NCI-H146 (cell line): Measurements from ENCODE around the gene PIM2.

Experiments used
- DNase-seq: peaks from one replicate; lab custom pipeline; 2025; lab: John Stamatoyannopoulos, UW

The PIM2 gene

DNA sequence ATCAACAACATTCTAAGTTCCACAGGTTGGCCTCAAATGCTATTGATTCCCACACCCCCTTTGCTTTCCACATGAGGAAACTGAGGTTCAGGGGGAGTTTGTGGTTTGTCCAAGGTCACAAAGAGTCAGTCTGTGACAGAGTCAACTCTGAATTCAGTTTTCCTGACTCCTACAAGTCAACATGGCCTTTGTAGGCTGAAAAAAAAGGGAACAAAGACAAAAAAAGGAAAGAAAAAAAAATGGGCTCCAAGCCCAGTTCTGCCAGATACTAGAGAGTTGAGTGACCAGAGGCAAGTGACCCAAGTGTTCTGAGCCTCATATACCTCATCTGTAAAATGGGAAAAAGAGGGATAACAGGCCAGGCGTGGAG lies 16.5 kb upstream of the PIM2 start:
- no peak for DNase-seq

DNA sequence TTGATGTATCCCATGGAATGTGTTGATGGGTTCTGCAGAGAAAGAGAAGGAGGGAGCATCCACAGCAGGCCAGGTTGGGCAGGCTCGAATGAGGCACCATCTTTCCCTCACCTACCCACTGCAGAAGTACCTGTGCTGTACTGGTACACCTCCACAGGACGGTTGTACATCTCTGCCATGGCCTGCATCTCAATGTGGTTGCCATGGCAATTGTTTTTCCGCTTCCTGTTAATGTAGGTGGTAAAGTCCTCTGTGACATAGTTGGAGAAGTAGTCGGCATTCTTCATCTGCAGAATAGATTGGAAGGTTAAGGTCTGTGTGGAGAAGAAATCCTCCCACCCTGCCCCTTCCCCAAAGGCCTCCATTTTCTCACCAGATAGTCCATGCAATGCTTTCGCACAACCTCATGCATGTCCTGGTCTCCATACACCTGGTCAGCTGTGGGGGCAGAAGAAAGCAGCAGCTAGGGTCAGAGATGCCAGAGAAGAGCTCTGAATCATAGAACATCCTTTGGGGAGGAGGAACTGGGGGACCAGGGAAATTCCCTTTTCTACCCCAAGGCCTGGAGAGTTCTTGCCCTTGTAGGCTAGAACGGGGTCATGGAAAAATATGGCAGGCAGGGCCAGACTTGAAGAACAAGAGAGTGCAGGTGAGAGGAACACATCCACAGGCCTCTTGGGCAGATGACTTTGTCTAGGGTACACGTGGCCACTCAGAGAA lies 15.9 kb upstream of the PIM2 start:
- DNase-seq, result no peak

DNA sequence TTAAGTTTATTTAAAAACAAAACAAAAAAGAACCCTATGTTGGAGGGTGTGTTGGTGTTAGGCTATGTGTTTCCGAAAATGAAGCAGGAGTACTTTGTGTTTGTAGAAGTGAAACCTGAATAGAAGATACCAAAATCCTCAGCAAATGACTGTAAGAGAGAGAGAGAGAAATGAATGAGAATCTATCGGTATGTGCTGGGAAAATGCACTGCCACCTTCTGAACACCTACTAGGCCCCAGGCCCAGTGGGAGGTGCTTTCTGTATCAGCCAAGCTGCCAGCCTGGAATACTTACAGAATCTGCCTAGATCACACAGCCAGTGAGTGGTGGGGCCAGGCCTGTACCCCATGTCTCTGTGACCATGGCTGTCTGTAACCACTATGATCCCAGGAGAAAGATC lies 14.9 kb upstream of the PIM2 start:
- no peak for DNase-seq

DNA sequence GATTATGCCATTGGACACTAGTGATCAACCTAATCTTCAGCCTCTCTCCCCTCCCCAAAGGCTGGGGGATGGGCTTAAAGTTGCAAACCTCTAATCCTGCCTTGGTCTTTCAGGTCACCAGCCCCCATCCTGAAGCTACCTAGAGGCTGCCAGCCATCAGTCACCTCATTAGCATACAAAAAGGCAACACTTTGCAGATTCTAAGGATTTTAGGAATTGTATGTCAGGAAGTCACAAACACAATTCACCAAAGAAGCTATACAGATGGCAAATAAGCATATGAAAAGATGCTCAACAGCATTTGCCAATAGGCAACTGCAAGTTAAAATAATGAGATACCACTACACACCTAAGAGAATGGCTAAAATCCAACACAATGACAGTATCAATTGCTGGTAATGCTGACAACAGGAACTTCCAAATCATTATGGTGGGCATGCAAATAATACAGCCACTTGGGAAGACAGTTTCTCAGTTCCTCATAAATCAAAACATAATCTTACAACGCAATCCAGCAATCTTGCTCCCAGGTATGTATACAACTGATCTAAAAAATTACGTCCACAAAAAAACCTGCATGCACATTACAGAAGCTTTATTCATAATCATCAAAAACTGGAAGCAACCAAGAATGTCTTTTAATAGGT lies 9.0 kb upstream of the PIM2 start:
- no peak for DNase-seq

DNA sequence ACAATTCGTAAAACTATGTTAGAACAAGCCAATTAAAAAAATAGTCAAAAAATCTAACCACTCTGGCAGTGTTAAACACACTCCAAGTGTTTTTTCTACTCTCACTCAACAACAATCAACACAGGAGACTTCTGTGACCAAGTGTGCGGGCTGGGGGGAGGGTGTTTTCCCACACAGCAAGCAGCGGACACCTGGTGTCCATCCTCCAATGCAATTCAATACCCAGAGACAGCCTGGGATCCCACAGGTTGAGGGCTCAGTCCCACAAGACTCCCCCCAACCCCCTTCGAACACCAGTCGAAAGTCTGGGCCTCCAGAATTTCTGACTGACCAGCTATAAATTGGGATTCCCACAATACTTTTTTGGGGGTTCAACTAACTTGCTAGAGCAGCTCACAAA lies 8.3 kb upstream of the PIM2 start:
- DNase-seq, result no peak

DNA sequence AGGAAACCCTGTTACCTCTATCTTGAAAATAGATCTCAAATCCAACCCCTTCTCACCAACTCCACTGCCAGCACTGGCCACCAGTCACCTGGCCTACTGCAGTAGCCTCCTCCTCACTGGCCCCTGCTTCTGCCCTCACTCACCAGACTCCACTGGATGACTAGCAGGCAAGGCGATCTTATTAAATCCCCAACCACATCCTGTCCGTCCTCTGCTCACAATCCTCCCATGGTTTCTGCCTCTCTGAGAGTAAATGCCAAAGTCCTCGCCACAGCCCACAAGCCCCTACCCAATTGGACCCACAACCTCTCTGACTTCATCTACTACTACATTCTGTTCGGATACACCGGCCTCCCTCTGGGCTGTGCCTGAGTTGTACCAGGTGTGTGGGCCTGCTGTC lies 5.4 kb upstream of the PIM2 start:
- DNase-seq, result no peak

DNA sequence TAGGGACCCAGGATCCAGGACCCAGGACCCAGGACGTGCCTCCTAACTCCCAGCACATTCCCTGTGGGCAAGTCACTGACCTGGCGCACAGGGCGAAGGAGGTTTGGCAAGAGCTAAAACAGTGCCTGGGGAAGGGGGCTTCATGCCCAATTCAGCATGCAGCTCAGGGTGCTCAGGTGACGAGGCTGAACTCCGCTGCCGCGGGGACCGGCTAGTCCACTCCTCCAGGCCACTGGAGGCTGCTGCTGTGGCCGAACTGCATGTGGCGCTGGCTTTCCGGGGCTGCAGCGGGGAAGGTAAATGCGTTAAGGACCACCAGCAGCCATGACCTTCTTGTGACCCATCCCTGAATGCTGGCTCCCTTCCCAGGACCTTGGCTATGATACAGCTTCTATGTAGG lies 4.9 kb upstream of the PIM2 start:
- DNase-seq, result no peak

DNA sequence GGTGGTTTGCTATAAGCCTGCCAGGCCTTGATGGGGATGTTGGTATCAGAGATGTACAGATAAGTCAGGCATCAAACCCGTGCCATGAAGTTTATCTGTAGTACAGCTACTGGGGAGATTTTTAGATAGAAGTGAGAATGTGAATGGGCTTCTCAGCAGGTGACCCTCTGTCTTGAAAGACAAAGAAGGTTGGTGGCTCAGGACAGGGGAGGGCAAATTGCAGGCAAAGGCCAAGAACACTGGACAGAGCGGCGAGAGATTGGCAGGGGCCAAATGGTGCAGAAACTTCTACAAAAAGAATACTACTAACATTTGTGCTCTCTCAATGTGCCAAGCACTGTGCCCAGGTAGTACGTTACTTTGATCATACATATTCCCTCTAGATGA lies 1.9 kb upstream of the PIM2 start:
- DNase-seq, result no peak

DNA sequence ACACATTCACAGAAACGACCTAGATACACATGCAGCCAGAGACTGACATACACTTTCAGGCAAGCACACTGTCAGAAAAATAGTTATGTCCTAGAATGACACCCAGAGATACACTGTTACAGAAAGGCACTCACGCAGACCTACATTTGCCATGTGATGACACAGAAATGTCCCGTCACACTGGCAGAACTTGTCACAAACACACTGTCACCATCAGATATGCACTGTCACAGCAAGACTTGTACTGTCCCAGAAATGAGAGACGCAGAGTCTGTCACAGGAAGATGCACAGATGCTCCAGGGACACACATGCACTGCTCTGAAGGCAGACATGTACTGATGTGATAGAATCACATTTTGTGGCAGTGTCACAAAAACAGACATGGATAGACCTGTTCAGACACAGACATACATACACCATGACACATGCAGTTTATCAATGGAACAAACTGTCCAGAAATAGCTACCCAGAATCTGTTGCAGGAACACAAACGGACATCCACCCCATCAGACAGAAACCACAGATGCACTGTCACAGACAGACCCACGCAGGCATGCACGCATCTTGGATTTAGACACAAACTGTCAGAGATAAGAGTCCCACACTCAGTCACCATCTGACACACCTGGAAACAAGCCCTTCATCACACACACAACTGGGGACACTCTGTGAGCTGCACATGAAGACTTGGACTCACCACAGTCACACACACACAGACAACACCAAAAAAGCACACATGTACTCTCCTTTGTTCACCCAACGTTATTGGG lies 1.3 kb upstream of the PIM2 start:
- DNase-seq, result no peak

DNA sequence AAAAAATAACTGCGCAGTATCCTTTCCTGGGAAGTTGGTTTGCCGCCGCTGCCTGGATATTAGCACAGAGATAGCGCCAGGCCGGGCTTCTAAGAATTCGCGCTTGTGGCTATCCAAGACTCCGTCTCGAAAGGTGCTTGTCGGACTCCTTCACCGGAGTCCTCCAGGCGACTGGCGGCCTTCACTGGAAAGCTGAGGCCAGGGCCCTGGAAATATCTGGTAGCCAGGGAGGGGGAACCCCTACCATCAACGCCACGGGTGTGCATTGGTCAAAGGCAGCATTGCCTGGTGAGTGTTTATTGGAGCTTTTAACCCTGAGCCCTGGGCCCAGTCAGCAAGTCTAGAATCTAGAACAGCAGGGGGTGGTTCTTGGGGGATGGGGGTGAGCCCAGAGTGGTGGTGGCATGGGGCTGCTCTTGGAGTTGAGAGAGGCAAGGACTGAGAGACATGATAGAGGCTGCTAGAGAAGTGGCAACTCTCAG lies 577 bp upstream of the PIM2 start:
- DNase-seq, result peak; percentile 44

DNA sequence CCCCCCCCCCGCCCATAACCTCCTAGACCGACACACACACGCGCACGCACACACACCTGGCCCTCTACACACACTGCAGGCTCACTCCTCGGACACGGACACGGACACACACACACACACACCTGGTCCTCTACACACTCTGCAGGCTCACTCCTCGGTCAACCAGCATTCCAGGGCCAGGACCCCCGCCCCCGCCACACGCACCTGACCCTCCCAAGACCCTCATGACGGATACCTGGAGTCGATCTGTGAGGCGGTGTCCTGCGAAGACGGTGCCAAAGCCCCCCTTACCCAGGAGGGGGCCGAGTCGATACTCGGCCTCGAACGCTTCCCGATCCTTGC lies 552 bp downstream of the PIM2 start:
- peak; percentile 24 for DNase-seq

DNA sequence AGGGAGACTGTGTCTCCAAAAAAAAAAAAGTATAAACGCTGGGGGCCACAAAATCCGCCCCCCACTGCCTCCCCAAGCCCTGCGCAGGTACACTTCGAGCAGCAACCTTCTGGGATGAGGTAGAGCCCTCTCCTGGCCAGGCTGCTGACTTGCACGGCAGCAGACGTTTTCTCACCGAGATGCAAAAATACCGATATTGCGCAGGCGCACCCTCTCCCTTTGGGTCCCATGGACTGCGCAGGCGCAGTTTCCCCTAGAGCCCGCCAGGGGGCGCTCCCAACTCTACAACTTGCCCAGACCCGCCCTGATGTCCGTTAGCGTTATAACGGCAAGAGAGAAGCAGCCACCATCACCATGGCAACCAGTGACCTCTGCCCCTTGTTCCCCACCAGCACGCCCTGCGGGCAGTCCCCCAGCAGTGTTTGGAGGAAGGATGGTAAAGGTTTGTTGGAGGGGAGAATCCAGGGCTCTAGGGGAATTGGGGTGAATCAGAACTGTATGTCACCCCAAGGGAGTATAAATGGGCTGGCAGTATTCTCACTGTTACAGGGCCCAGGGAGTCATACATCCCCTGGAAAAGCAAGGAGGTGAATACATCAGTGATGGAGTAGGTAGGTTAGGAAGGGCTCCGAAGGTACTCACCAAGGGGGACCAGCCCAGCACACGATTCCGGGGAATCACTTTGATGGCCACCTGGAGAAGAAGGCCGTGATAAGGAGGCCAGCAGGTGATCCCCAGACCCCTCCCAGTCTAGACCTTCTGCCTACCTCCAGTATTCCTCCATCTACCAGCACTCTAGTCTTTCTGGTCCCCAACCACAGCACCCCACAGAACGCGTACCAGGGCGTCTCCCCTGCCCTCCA lies 1.5 kb downstream of the PIM2 start:
- peak; percentile 92 for DNase-seq

DNA sequence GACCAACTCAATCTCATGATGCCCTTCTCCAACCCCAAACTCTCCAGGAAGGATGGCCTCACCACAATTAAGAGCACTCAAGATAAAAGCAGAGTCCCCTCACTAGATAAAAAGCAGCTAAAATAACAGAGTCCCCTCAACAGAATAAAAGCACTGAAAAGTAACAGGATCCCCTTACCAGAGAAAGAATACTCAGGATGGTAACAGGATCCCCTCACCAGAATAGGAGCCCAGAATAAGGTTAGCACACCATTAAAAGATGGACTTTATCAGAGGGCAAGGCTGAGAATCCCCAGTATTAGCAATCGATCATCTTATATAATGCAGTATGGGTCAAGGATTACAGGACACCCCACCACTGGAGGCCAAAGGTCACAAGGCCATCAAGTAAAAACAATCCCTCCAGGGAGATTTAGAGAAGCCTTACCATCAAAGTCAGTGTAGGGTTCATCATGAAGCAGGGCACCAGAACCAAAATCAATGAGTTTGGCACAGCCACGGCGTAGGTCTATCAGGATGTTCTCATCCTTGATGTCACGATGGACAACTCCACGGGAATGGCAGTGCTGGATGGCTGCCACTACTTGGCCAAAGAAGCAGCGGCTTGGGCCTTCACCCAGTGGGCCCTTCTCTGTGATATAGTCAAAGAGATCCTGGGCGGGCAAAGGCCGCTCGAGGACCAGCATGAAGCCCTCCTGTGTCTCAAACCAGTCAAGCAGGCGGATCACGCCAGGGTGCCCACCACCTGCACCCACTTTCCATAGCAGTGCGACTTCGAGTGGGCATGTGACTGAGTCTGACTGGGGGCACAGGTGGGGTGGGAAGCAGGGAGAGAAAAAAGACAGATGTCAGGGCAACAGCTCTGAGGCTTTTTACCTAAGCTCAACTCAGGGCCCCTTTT lies 4.0 kb downstream of the PIM2 start:
- no peak for DNase-seq

DNA sequence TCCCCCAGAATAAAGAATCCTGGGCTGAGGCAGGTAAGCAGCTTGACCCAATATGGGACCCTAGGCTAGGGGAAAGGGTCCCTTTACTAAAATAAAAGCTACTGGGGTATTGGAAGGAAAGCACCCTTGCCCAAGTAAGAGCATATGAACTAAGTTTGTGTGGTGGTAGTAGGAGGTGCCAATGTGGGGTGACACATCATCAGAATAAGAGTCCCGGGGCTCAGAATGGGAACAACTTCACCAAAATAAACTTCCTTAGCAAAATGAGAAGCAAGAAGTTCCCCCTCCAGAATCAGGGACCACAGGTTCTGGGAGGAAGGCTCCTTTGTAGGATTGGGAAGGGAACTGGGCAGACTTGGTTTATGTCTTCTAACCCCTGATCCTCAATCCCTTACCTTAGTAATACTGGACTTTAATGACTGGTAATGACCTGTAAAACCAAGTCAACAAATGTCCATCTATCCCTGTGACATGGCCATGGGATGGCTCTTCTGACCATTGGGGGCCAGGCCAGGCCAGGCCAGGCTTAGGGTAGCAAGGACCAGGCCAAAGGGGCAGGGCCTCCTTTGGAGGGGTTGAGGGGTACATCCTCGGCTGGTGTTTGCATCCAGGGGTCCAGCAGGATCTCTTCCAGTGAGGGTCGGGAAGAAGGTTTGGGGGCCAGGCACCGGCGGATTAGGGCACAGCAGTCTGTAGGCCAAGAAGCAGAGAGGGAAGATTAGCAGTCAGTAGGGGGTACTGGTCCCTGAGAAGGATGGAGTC lies 5.0 kb downstream of the PIM2 start:
- DNase-seq, result no peak

DNA sequence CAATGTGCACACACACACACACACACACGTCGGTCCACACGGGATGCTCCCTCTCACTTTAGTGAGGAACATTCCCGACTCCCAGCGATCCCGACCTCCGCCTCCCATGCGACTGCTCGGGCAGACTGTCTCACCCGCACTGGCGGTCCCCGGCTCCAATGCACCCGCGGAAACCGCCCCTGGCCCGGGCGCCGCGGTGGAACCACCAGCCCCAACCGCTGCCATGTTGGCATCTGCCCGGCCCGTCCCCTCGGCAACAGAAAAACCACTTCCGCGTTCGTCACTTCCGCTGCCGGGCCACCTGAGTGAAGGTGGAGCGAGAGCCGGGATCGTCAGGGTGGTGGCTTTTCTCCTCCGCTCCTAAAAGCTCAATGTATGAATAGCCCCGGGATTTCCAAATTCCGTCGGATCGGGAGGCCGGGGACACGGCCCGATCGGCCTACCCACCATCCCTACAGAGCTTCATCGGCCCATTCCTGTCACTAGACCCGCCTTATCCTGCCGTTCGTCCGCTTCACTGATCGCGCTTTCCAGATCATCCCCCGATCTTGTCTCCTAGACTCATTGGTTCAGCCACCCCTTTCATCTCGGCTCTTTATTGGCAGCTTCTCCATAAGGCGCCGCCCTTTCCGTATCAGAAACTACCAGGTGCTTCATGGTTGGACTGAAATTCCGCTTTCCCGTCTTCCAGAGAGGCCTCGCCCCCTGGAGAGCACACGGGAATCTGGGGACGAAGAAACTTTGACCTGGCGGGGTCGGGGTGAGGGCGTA lies 7.2 kb downstream of the PIM2 start, which contains the start of gene SLC35A2:
SLC35A2 (minus strand) TSS at position 235 of the 771 bp plus-strand sequence; CDS start at position 225, 10 bp downstream.
- peak; percentile 86 for DNase-seq

DNA sequence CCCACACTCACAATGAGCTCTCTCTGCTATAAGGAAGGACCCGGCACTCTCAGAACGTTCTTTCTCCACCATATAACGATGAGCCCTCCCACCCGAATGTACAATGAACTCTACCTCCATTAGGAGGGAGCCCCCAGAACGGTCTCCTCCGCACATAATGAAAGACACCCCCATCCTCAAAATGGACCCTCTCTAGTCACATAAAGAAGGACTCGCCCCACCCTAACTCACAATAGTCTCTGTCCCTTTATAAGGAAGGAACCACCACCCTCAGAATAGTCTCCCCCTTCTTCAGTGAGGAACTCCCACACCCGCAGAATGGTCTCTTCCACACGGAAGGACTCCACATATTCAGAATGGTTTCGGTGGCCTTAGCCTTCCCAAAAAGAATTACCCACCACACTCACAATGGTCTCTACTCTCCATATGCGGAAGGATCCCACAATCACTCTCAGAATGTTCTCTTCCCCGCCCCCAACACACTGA lies 7.9 kb downstream of the PIM2 start:
- DNase-seq, result peak; percentile 20

DNA sequence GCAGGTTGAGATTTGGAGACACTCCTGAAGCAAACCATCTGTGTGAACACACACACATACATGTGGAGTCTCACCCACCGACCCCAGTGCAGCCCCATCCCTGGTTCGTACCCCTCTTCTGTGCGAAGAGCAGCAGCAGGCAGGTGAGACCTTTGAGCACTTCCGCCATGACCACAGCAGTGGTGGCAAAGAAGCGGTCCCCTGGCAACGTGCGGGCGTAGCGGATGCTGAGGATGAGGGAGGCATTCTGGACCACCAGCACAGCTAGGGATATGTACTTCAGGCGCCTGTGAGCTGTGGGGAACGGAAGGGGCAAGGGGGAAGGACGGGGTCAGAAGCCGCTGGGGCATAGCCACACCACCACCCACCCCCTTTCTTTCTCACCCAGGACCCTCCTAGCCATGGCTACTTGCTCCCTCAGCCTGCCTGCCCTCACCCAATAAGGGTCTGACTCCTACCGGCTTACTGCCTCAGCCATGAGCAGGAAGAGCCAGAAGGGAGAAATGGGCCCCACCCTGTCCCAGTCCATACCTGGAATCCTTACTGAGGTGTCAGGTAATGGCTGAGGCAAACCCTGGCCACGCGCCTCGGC lies 9.0 kb downstream of the PIM2 start:
- DNase-seq, result no peak

DNA sequence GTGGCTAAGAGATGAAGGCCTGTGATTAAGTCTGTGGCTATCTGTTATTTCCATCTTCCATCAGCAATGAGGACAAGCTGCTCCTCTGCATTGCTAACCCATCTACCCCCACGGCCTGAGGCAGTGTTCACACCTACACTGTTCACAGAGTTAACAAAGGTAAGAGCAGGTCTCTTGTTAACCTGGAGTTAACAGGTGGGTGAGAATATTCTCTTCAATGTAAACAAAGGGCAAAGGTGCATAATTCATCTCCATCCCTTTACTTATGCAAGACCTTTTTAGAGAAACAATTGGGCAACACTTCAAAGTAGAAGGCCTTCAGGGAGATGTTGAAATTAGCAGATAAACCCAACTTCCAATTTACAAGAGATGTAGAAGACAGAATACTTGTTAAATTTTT lies 10.2 kb downstream of the PIM2 start:
- DNase-seq, result no peak
